Sigmoid colon (tissue), 7 donors: ENCODE data around the gene OR2T27. TPM values are rescaled to one million over a fixed set of nuclear protein-coding genes. Genes with fewer than 3 reads are reported as not detected.

Source experiments
- DNase-seq: peaks from one replicate; pipeline ENCODE4 v3.0.0-alpha.2; 2019
- H3K27ac ChIP-seq, 4 donors: fragments of 200-600 bp; sonication (generic); one replicate each; pipeline ENCODE4 v1.5.1; 2016 to 2019; ENCODE audit warnings: mild to moderate bottlenecking in 1 of 4
- H3K27me3 ChIP-seq, 3 donors: fragments of 200-600 bp; sonication (generic); one replicate each; pipeline ENCODE4 v1.5.1; 2019; ENCODE audit warnings: mild to moderate bottlenecking in 1 of 3
- H3K36me3 ChIP-seq, 4 donors: fragments of 200-600 bp; sonication (generic); one replicate each; pipeline ENCODE4 v1.5.1; 2016 to 2019
- H3K4me1 ChIP-seq, 4 donors: fragments of 200-600 bp; sonication (generic); one replicate each; pipeline ENCODE4 v1.5.1; 2017 to 2019
- H3K4me3 ChIP-seq, 4 donors: fragments of 200-600 bp; sonication (generic); one replicate each; pipeline ENCODE4 v1.5.1; 2017 to 2019; ENCODE audit warnings: mild to moderate bottlenecking in 2 of 4, moderate library complexity in 1 of 4
- H3K9me3 ChIP-seq, 4 donors: fragments of 200-600 bp in 3 of 4; sonication (generic) in 3 of 4; one replicate each; pipeline versions ENCODE4 v1.5.1 to v1.6.1; 2013 to 2019
- CTCF ChIP-seq, 4 experiments: fragments of 450-650 bp in 3 of 4; fragments of 200-600 bp in 1 of 4; IDR thresholded peaks; one replicate each; pipeline ENCODE4 v1.5.1; 2016 to 2019; ENCODE audit warnings: antibody characterized with exemption in 4 of 4, mild to moderate bottlenecking in 3 of 4, moderate library complexity in 2 of 4
- EP300 ChIP-seq, 4 donors: sonication (generic); formaldehyde crosslinking; IDR thresholded peaks; one replicate each; pipeline ENCODE4 v1.6.1; 2017; ENCODE audit warnings: antibody characterized with exemption in 4 of 4
- POLR2A ChIP-seq, 2 donors: fragments of 450-650 bp; IDR thresholded peaks; one replicate each; pipeline ENCODE4 v1.6.1; 2016; ENCODE audit warnings: antibody characterized with exemption in 2 of 2, mild to moderate bottlenecking in 2 of 2, moderate library complexity in 2 of 2
- POLR2AphosphoS5 ChIP-seq, 4 donors: sonication (generic); formaldehyde crosslinking; IDR thresholded peaks; one replicate each; pipeline ENCODE4 v1.6.1; 2017; ENCODE audit warnings: antibody characterized with exemption in 4 of 4
- WGBS, 2 donors: extraction: QIAGEN DNeasy Blood & Tissue Kit; methylation state at CpG; one replicate each; pipeline ENCODE4 v1.1.7; 2013; 5-methylcytosine and 5-hydroxymethylcytosine counted together
- intact Hi-C: fragments of 100-400 bp; cut with DNase I; formaldehyde crosslinking; loops from one replicate; pipeline ENCODE4 v1.15.1; 2023
- polyA plus RNA-seq, 3 donors: library from polyadenylated mRNA; stranded (reverse); fragments of 200-250 nt; gene quantifications; one replicate each; pipeline ENCODE4 v1.2.3, GENCODE V29; 2013
- total RNA-seq, 4 donors: library from RNA; depleted of rRNA; stranded (reverse); fragments of >200 nt; gene quantifications; one replicate each; pipeline ENCODE4 v1.1.0, GENCODE V29; 2016
- donor health status: healthy with polysubstance abuse.
- donor health status: Bipolar disorder and iron deficiency.
- donor health status: healthy.

The OR2T27 gene
- total and polyA plus RNA-seq, 7 donors = not detected

GRCh38 chr1:248691567-248692155 lies 36.3 kb upstream of the OR2T27 start:
- DNase-seq = no peak
- H3K4me3 ChIP-seq = no peak overlapping the region
- intact Hi-C loops = no loop called here
- TF ChIP-seq EP300 (IDR thresholded peaks at IDR 0.05) = no peak
- no peak for TF ChIP-seq POLR2A (IDR thresholded peaks at IDR 0.05)
- no peak for TF ChIP-seq CTCF (IDR thresholded peaks at IDR 0.05)
- TF ChIP-seq POLR2AphosphoS5 (IDR thresholded peaks at IDR 0.05) = no peak
- H3K9me3 ChIP-seq = peaks cover 0 to 6% (median 1%) of the 10 kb centered on the region in 4 donors
- no peak overlapping the region for H3K27ac ChIP-seq
- H3K4me1 ChIP-seq = peaks cover 0 to 7% (median 0%) of the 10 kb centered on the region in 4 donors
- H3K36me3 ChIP-seq = no peaks in the 10 kb centered on the region
- WGBS, 2 donors = 82 to 93% methylated on average over 51 of the region's 51 CpGs
- no peaks in the 10 kb centered on the region for H3K27me3 ChIP-seq

GRCh38 chr1:248688527-248689298 lies 33.4 kb upstream of the OR2T27 start:
- TF ChIP-seq CTCF (IDR thresholded peaks at IDR 0.05) (no peak), EP300 (IDR thresholded peaks at IDR 0.05) (no peak), POLR2A (IDR thresholded peaks at IDR 0.05) (no peak), POLR2AphosphoS5 (IDR thresholded peaks at IDR 0.05) (no peak)
- 84 to 95% methylated on average over 4 of the region's 4 CpGs for WGBS, 2 donors
- DNase-seq = no peak
- no peaks in the 10 kb centered on the region for H3K27me3 ChIP-seq
- H3K36me3 ChIP-seq = no peaks in the 10 kb centered on the region
- no peak overlapping the region for H3K27ac ChIP-seq
- H3K4me1 ChIP-seq = no peaks in the 10 kb centered on the region
- peaks cover 0 to 6% (median 1%) of the 10 kb centered on the region in 4 donors for H3K9me3 ChIP-seq
- no peak overlapping the region for H3K4me3 ChIP-seq
- intact Hi-C loops = no loop called here

DNA sequence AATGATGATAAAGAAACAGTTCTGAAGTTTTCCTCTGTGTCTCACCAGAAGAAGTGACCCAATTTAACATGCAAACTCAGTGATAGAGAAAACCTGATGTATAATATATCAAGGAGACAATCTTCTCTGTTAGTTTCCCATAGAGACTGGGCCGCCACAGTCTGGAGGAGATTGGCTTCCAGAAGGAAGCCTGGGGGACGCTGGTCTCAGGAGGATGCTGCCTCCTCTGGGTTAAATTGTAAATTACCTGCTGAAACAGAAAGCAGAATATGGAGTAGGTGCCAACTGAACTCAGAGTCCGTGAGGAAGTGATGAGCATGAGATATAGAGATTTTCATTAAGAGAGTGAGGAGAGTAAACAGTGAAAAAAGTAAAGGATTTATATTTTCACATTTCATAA lies 31.5 kb upstream of the OR2T27 start:
- no peak for DNase-seq
- H3K4me3 ChIP-seq = no peak overlapping the region
- no peaks in the 10 kb centered on the region for H3K36me3 ChIP-seq
- no peak for TF ChIP-seq CTCF (IDR thresholded peaks at IDR 0.05)
- no peak for TF ChIP-seq EP300 (IDR thresholded peaks at IDR 0.05)
- TF ChIP-seq POLR2A (IDR thresholded peaks at IDR 0.05) = no peak
- no peak for TF ChIP-seq POLR2AphosphoS5 (IDR thresholded peaks at IDR 0.05)
- H3K4me1 ChIP-seq = no peaks in the 10 kb centered on the region
- H3K27ac ChIP-seq = no peak overlapping the region
- 12 to 24% methylated on average over 3 of the region's 3 CpGs for WGBS, 2 donors
- H3K27me3 ChIP-seq = no peaks in the 10 kb centered on the region
- intact Hi-C loops = no loop called here
- H3K9me3 ChIP-seq = peaks cover 0 to 6% (median 1%) of the 10 kb centered on the region in 4 donors

DNA sequence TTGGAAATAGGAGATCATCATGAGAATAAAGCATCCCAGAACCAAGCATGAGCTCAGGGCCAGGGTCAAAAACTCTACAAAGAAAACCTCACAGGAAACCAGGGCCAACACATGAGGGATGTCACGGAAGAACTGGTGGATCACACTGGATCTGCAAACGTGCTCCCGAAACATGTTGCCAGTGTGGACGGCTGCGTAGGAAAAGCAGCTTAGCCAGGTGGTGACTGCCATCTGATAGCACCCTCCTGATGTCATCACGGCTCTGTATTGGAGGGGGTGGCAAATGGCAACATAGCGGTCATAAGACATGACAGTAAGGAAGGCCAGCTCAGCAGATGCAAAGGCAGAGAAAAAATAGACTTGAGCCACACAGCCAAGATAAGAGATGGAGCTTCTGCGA lies 26.3 kb upstream of the OR2T27 start:
- Histone ChIP-seq H3K27ac (no peak overlapping the region), H3K4me1 (no peaks in the 10 kb centered on the region), H3K36me3 (no peaks in the 10 kb centered on the region), H3K9me3 (no peaks in the 10 kb centered on the region), H3K4me3 (no peak overlapping the region), H3K27me3 (no peaks in the 10 kb centered on the region)
- no peak for TF ChIP-seq EP300 (IDR thresholded peaks at IDR 0.05)
- TF ChIP-seq CTCF (IDR thresholded peaks at IDR 0.05) = no peak
- TF ChIP-seq POLR2AphosphoS5 (IDR thresholded peaks at IDR 0.05) = no peak
- no peak for TF ChIP-seq POLR2A (IDR thresholded peaks at IDR 0.05)
- intact Hi-C loops = no loop called here
- 91 to 94% methylated on average over 8 of the region's 8 CpGs for WGBS, 2 donors
- no peak for DNase-seq
